Measurements from ENCODE around the gene SLC13A2. TPM values are rescaled to one million over a fixed set of nuclear protein-coding genes. Genes with fewer than 3 reads are reported as not detected.
"Not testable (repeated sequence)": the region's sequence is repeated elsewhere in the genome, so short reads cannot be mapped to it uniquely, and the experiment has no call there.

The SLC13A2 gene
- polyA plus RNA-seq, 1 donor (not counting 4 experiments of a cell fraction or from before 2014, with no cell fraction given) = not detected

DNA sequence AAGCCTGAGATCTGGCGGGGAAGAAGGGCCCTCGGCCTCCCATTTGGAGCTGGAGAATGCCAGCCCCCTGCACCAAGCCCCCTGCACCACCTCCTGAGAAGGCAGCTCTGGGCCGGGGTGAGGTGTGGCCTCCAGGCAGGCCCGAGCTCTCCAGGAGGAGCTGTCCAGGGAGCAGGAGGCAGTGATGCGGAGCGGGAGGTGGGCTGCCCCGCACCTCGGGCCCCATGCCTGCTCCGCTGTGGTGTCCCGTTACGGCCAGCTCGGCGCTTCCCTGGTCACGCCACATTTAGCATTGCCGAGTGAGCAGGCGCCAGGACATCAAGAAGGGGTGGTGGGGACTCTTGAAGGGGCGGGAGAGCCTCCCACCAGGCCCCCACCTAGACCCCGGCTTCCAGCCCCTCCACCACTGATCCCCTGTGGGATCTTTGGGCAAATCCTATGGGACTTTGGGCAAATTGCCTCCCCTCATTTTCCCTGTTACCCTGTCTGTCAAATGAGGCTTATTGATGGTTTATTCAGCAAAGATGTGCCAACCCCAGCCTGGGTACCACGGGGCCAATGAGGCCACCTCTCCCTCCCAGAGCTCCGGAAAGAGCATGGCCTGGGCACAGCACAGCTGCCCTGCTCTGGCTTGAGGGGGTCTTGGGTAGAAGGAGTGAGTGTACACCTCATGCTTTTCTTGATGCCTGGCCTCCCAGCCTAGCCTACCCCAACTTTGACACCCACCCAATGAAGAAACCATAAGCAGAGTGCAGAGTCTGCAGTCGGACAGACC is 48.1 kb downstream of the SLC13A2 start:
- TF ChIP-seq EZH2 (IDR thresholded peaks at IDR 0.05; ENCODE audit: low read length) = no peak
- TF ChIP-seq, protein P1, sequence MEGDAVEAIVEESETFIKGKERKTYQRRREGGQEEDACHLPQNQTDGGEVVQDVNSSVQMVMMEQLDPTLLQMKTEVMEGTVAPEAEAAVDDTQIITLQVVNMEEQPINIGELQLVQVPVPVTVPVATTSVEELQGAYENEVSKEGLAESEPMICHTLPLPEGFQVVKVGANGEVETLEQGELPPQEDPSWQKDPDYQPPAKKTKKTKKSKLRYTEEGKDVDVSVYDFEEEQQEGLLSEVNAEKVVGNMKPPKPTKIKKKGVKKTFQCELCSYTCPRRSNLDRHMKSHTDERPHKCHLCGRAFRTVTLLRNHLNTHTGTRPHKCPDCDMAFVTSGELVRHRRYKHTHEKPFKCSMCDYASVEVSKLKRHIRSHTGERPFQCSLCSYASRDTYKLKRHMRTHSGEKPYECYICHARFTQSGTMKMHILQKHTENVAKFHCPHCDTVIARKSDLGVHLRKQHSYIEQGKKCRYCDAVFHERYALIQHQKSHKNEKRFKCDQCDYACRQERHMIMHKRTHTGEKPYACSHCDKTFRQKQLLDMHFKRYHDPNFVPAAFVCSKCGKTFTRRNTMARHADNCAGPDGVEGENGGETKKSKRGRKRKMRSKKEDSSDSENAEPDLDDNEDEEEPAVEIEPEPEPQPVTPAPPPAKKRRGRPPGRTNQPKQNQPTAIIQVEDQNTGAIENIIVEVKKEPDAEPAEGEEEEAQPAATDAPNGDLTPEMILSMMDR (optimal IDR thresholded peaks at IDR 0.05 in 1 of 3, IDR thresholded peaks at IDR 0.05 in 1 of 3, conservative IDR thresholded peaks at IDR 0.05 in 1 of 3; ENCODE audit: extremely low read depth in 1 of 3, insufficient read depth in 2 of 3, low read length in 3 of 3) = no peak
- Histone ChIP-seq H3K9me3 (ENCODE audit: control insufficient read depth, low read depth, low read length) (no peaks in the 10 kb centered on the region), H2AFZ (ENCODE audit: control insufficient read depth, low read length) (no peak overlapping the region), H3K27me3 (ENCODE audit: control insufficient read depth, extremely low read depth, insufficient read depth, low read length) (no peaks in the 10 kb centered on the region), H3K27ac (ENCODE audit: control insufficient read depth, insufficient read depth, low read length) (no peak overlapping the region), H3K79me2 (ENCODE audit: control insufficient read depth, insufficient read depth, low read length) (no peaks in the 10 kb centered on the region), H3K4me1 (ENCODE audit: control insufficient read depth, extremely low read depth, insufficient read depth, low read length) (peaks cover 6% of the 10 kb centered on the region), H3K36me3 (ENCODE audit: control insufficient read depth in 2 of 2, extremely low read depth in 1 of 2, insufficient read depth in 2 of 2, low read length in 2 of 2) (no peaks in the 10 kb centered on the region), H4K20me1 (ENCODE audit: control insufficient read depth, extremely low read depth, insufficient read depth, low read length) (no peaks in the 10 kb centered on the region), H3K4me2 (ENCODE audit: control insufficient read depth, extremely low read depth, insufficient read depth, low read depth, low read length) (no peak overlapping the region), H3K9ac (ENCODE audit: control insufficient read depth, extremely low read depth, insufficient read depth, low read length) (no peak overlapping the region), H3K4me3 (ENCODE audit: control insufficient read depth in 2 of 3, extremely low read depth in 1 of 3, insufficient read depth in 2 of 3, low read depth in 1 of 3, low read length in 3 of 3) (no peak overlapping the region), H3K9me1 (ENCODE audit: control insufficient read depth, extremely low read depth, insufficient read depth, low read length) (no peaks in the 10 kb centered on the region)
- dilution Hi-C loops (cut with MboI; ENCODE audit: extremely low pct_ligation_motif_present, low sequenced_read_pairs) = no loop called here
- no peak for FAIRE-seq
- no peak for DNase-seq (ENCODE audit: low read depth, low spot score)

DNA sequence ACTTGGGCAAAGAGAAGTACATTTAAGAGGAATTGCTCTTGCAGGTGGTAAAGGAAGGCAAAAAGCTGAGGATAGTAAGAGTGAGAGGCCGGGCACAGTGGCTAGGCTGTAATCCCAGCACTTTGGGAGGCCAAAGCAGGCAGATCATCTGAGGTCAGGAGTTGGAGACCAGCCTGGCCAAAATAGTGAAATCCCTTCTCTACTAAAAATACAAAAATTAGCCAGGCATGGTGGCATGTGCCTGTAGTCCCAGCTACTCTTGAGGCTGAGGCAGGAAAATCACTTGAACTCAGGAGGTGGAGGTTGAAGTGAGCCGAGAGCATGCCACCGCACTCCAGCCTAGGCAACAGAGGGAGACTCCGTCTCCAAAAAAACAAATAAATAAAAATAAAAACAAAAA is 48.8 kb downstream of the SLC13A2 start:
- H3K4me2 ChIP-seq (ENCODE audit: control insufficient read depth, extremely low read depth, insufficient read depth, low read depth, low read length); H3K36me3 ChIP-seq (ENCODE audit: control insufficient read depth in 2 of 2, extremely low read depth in 1 of 2, insufficient read depth in 2 of 2, low read length in 2 of 2); H3K9me1 ChIP-seq (ENCODE audit: control insufficient read depth, extremely low read depth, insufficient read depth, low read length); H3K79me2 ChIP-seq (ENCODE audit: control insufficient read depth, insufficient read depth, low read length); H3K27ac ChIP-seq (ENCODE audit: control insufficient read depth, insufficient read depth, low read length); H3K4me1 ChIP-seq (ENCODE audit: control insufficient read depth, extremely low read depth, insufficient read depth, low read length); dilution Hi-C loops (cut with MboI; ENCODE audit: extremely low pct_ligation_motif_present, low sequenced_read_pairs); H2AFZ ChIP-seq (ENCODE audit: control insufficient read depth, low read length); DNase-seq (ENCODE audit: low read depth, low spot score); H4K20me1 ChIP-seq (ENCODE audit: control insufficient read depth, extremely low read depth, insufficient read depth, low read length); H3K4me3 ChIP-seq (ENCODE audit: control insufficient read depth in 2 of 3, extremely low read depth in 1 of 3, insufficient read depth in 2 of 3, low read depth in 1 of 3, low read length in 3 of 3); FAIRE-seq; H3K9me3 ChIP-seq (ENCODE audit: control insufficient read depth, low read depth, low read length); H3K27me3 ChIP-seq (ENCODE audit: control insufficient read depth, extremely low read depth, insufficient read depth, low read length); H3K9ac ChIP-seq (ENCODE audit: control insufficient read depth, extremely low read depth, insufficient read depth, low read length): not testable (repeated sequence)

DNA sequence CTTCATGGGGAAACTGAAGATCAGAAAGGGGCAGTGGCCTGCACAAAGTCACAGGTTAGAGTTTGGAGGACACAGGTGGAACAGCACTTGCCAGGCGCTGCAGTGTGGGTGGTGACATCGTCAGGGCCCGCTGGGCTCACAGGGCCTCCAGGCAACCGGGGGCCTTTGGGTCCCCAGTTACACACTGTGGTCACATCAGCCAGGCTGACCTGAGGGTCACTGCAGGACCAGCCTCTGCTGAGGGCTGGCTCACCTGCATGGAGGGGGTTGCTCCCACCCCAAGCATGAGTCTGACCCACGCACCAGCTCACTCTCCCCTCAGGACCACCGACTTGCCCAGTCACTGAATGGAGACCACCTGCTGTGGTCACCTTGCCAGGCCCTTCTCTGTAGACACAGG is 49.7 kb downstream of the SLC13A2 start:
- no peak overlapping the region for H3K27ac ChIP-seq (ENCODE audit: control insufficient read depth, insufficient read depth, low read length)
- H3K27me3 ChIP-seq (ENCODE audit: control insufficient read depth, extremely low read depth, insufficient read depth, low read length) = no peaks in the 10 kb centered on the region
- peaks cover 14% of the 10 kb centered on the region for H3K4me1 ChIP-seq (ENCODE audit: control insufficient read depth, extremely low read depth, insufficient read depth, low read length)
- H2AFZ ChIP-seq (ENCODE audit: control insufficient read depth, low read length) = no peak overlapping the region
- H3K9me3 ChIP-seq (ENCODE audit: control insufficient read depth, low read depth, low read length) = no peaks in the 10 kb centered on the region
- H3K36me3 ChIP-seq (ENCODE audit: control insufficient read depth in 2 of 2, extremely low read depth in 1 of 2, insufficient read depth in 2 of 2, low read length in 2 of 2) = no peaks in the 10 kb centered on the region
- dilution Hi-C loops (cut with MboI; ENCODE audit: extremely low pct_ligation_motif_present, low sequenced_read_pairs) = no loop called here
- no peak overlapping the region for H3K4me3 ChIP-seq (ENCODE audit: control insufficient read depth in 2 of 3, extremely low read depth in 1 of 3, insufficient read depth in 2 of 3, low read depth in 1 of 3, low read length in 3 of 3)
- no peaks in the 10 kb centered on the region for H3K79me2 ChIP-seq (ENCODE audit: control insufficient read depth, insufficient read depth, low read length)
- no peak for FAIRE-seq
- no peak overlapping the region for H3K9ac ChIP-seq (ENCODE audit: control insufficient read depth, extremely low read depth, insufficient read depth, low read length)
- H3K9me1 ChIP-seq (ENCODE audit: control insufficient read depth, extremely low read depth, insufficient read depth, low read length) = no peaks in the 10 kb centered on the region
- H4K20me1 ChIP-seq (ENCODE audit: control insufficient read depth, extremely low read depth, insufficient read depth, low read length) = no peaks in the 10 kb centered on the region
- TF ChIP-seq, protein P1 (optimal IDR thresholded peaks at IDR 0.05 in 1 of 3, IDR thresholded peaks at IDR 0.05 in 1 of 3, conservative IDR thresholded peaks at IDR 0.05 in 1 of 3; ENCODE audit: extremely low read depth in 1 of 3, insufficient read depth in 2 of 3, low read length in 3 of 3) = no peak
- no peak for TF ChIP-seq EZH2 (IDR thresholded peaks at IDR 0.05; ENCODE audit: low read length)
- no peak for DNase-seq (ENCODE audit: low read depth, low spot score)
- no peak overlapping the region for H3K4me2 ChIP-seq (ENCODE audit: control insufficient read depth, extremely low read depth, insufficient read depth, low read depth, low read length)

Measured in keratinocyte (primary cell).